Endothelial cell of umbilical vein (primary cell): ENCODE measurements around the gene KCNG3. TPM values are rescaled to one million over a fixed set of nuclear protein-coding genes. Genes with fewer than 3 reads are reported as not detected.

Experiments
- BruUV-seq: library from RNA; stranded (reverse); fragments of 400-500 nt; replicated peaks from 2 replicates; lab custom pipeline; 2021; lab: Mats Ljungman, UMichigan
- CTCF ChIA-PET: fragments of 300-600, 350-600 bp; sonication (Branson Sonifier 250); formaldehyde crosslinking; loops from one replicate; lab custom pipeline; 2021; ENCODE audit warnings: antibody characterized with exemption, inconsistent platforms; lab: Charles Lee
- POLR2A ChIA-PET: fragments of 300-600, 350-600 bp; sonication (Branson Sonifier 250); formaldehyde crosslinking; loops from one replicate; lab custom pipeline; 2021; ENCODE audit warnings: antibody characterized with exemption, inconsistent platforms; lab: Charles Lee
- DNase-seq: peaks from one replicate; pipeline ENCODE4 v3.0.0-alpha.2; 2011; ENCODE audit warnings: low read depth, low spot score
- FAIRE-seq: peaks from 2 replicates; lab custom pipeline; 2011; peaks lifted over from hg19 to GRCh38; lab: Jason Lieb, UNC
- H2AFZ ChIP-seq: 2 replicates; pipeline ENCODE4 v1.6.0; 2012; ENCODE audit warnings: low read depth, low read length, control low read depth, inconsistent platforms
- H3K27ac ChIP-seq: 2 replicates; pipeline ENCODE4 v1.5.1; 2011; ENCODE audit warnings: low read depth, mild to moderate bottlenecking, control low read depth, low read length, moderate library complexity; ENCODE audit not compliant: insufficient read depth
- H3K27me3 ChIP-seq, 2 experiments: 2 replicates each; pipeline versions ENCODE4 v1.6.0 to v1.6.1; 2011; ENCODE audit warnings: low read length in 2 of 2, mixed read lengths in 1 of 2; ENCODE audit not compliant: control insufficient read depth in 2 of 2, insufficient read depth in 2 of 2
- H3K36me3 ChIP-seq, 2 experiments: 2 replicates in 1 of 2; 3 replicates in 1 of 2; pipeline ENCODE4 v1.5.1; 2011; ENCODE audit warnings: low read length in 2 of 2, mild to moderate bottlenecking in 1 of 2, moderate library complexity in 1 of 2; ENCODE audit not compliant: control insufficient read depth in 2 of 2, insufficient read depth in 2 of 2; ENCODE audit errors: extremely low read depth in 1 of 2
- H3K4me1 ChIP-seq: 3 replicates; pipeline ENCODE4 v1.5.1; 2011; ENCODE audit warnings: mild to moderate bottlenecking, low read length; ENCODE audit not compliant: control insufficient read depth, insufficient read depth; ENCODE audit errors: extremely low read depth
- H3K4me2 ChIP-seq: 2 replicates; pipeline ENCODE4 v1.6.1; 2011; ENCODE audit warnings: low read length, control low read depth, mixed read lengths; ENCODE audit not compliant: insufficient read depth
- H3K4me3 ChIP-seq, 3 experiments: fragments of 200-600 bp in 1 of 3; sonication (generic), shearing (Covaris generic) in 1 of 3; replicated peaks in 1 of 3; 2 replicates each; pipeline ENCODE4 v1.5.1; 2011 to 2016; ENCODE audit warnings: control low read depth in 3 of 3, low read length in 3 of 3, mild to moderate bottlenecking in 2 of 3, inconsistent platforms in 1 of 3, low read depth in 1 of 3, moderate library complexity in 1 of 3; ENCODE audit not compliant: insufficient read depth in 1 of 3
- H3K79me2 ChIP-seq: 2 replicates; pipeline ENCODE4 v1.6.0; 2012; ENCODE audit warnings: low read length, inconsistent platforms; ENCODE audit not compliant: control insufficient read depth, insufficient read depth
- H3K9ac ChIP-seq: replicated peaks from 2 replicates; pipeline ENCODE3; 2011; ENCODE audit warnings: low read length, control low read depth; ENCODE audit not compliant: insufficient read depth; ENCODE audit errors: extremely low read depth
- H3K9me1 ChIP-seq: replicated peaks from 3 replicates; pipeline ENCODE4 v1.6.0; 2011; ENCODE audit warnings: mild to moderate bottlenecking, low read length; ENCODE audit not compliant: control insufficient read depth, insufficient read depth; ENCODE audit errors: extremely low read depth
- H3K9me3 ChIP-seq: replicated peaks from 2 replicates; pipeline ENCODE4 v1.5.1; 2012; ENCODE audit warnings: low read length, inconsistent platforms; ENCODE audit not compliant: control insufficient read depth, insufficient read depth
- H4K20me1 ChIP-seq: replicated peaks from 2 replicates; pipeline ENCODE3; 2011; ENCODE audit warnings: mild to moderate bottlenecking, low read length; ENCODE audit not compliant: control insufficient read depth, insufficient read depth; ENCODE audit errors: extremely low read depth
- CTCF ChIP-seq, 2 donors: IDR thresholded peaks; 1 replicate in 1 of 2; 2 replicates in 1 of 2; pipeline ENCODE4 v1.5.1; 2011; ENCODE audit warnings: low read length in 2 of 2, mild to moderate bottlenecking in 2 of 2, moderate library complexity in 2 of 2, control low read depth in 1 of 2, inconsistent platforms in 1 of 2, low read depth in 1 of 2; ENCODE audit not compliant: insufficient read depth in 1 of 2; ENCODE audit errors: extremely low read depth in 1 of 2
- EZH2 ChIP-seq: IDR thresholded peaks from 2 replicates; pipeline ENCODE4 v1.6.1; 2012; ENCODE audit warnings: borderline replicate concordance, low read depth, mild to moderate bottlenecking, moderate library complexity, low read length, inconsistent platforms; ENCODE audit not compliant: severe bottlenecking
- FOS ChIP-seq: IDR thresholded peaks from 2 replicates; pipeline ENCODE4 v1.6.1; 2011; ENCODE audit warnings: mild to moderate bottlenecking, low read length, moderate library complexity, borderline replicate concordance; ENCODE audit not compliant: insufficient read depth
- GATA2 ChIP-seq: IDR thresholded peaks from 2 replicates; pipeline ENCODE4 v1.7.0; 2011; ENCODE audit warnings: low read depth, mild to moderate bottlenecking, moderate library complexity, mixed read lengths, low read length; ENCODE audit not compliant: insufficient read length, insufficient read depth
- JUN ChIP-seq: IDR thresholded peaks from 2 replicates; pipeline ENCODE4 v1.6.1; 2011; ENCODE audit warnings: borderline replicate concordance, low read depth; ENCODE audit not compliant: insufficient read length, insufficient read depth
- MAX ChIP-seq: IDR thresholded peaks from 2 replicates; pipeline ENCODE4 v1.6.1; 2011; ENCODE audit not compliant: insufficient read depth, insufficient read length
- MYC ChIP-seq: IDR thresholded peaks from one replicate; pipeline ENCODE4 v1.6.1; 2011; ENCODE audit warnings: mild to moderate bottlenecking, low read depth, low read length
- POLR2A ChIP-seq: IDR thresholded peaks from 2 replicates; pipeline ENCODE4 v1.6.1; 2012; ENCODE audit warnings: low read depth, mild to moderate bottlenecking, control low read depth, low read length
- POLR2AphosphoS5 ChIP-seq: IDR thresholded peaks from 2 replicates; pipeline ENCODE4 v1.6.1; 2012; ENCODE audit warnings: low read depth, mild to moderate bottlenecking, control low read depth, low read length, moderate library complexity; ENCODE audit not compliant: insufficient read depth
- dilution Hi-C: fragments of 300-500 bp; cut with MboI; formaldehyde crosslinking; loops from one replicate; pipeline ENCODE4 v1.15.0; 2019; ENCODE audit warnings: low sequenced_read_pairs; ENCODE audit not compliant: extremely low pct_ligation_motif_present
- intact Hi-C: fragments of 100-400 bp; cut with micrococcal nuclease; formaldehyde crosslinking; loops from one replicate; pipeline ENCODE4 v1.10.0; 2022
- polyA plus RNA-seq, 4 experiments: library from polyadenylated mRNA; depleted of rRNA in 3 of 4; stranded (reverse) in 3 of 4; unstranded in 1 of 4; fragments of >200 nt; gene quantifications; 2 replicates each; pipeline versions ENCODE4 v1.2.1 to v1.2.3, GENCODE V29; 2011 to 2012; ENCODE audit warnings: missing spikeins in 1 of 4
- total RNA-seq: library from RNA; stranded (reverse); gene quantifications from 2 replicates; pipeline ENCODE4 v1.2.3, GENCODE V29; 2021

Gene KCNG3
- total and polyA plus RNA-seq, 2 donors (not counting 3 experiments of a cell fraction or from before 2014, with no cell fraction given): 0.15 TPM; not detected in 1

GRCh38 chr2:42522035-42522434 lies 28.3 kb upstream of the KCNG3 start:
- dilution Hi-C loops (no loop called here), intact Hi-C loops (no loop called here)
- no peak overlapping the region for H3K27ac ChIP-seq
- no peaks in the 10 kb centered on the region for H3K9me1 ChIP-seq
- H3K9me3 ChIP-seq: no peaks in the 10 kb centered on the region
- H4K20me1 ChIP-seq: no peaks in the 10 kb centered on the region
- POLR2A ChIA-PET: no interaction called here
- TF ChIP-seq POLR2AphosphoS5: no peak
- no peak for TF ChIP-seq MAX
- TF ChIP-seq FOS: no peak
- TF ChIP-seq CTCF (IDR thresholded peaks at IDR 0.05; ENCODE audit: extremely low read depth in 1 of 2, insufficient read depth in 1 of 2, low read depth in 1 of 2, low read length in 2 of 2): no peak
- no peak for TF ChIP-seq GATA2
- TF ChIP-seq MYC: no peak
- no peak for TF ChIP-seq JUN
- TF ChIP-seq EZH2: no peak
- TF ChIP-seq POLR2A: no peak
- H3K4me2 ChIP-seq: no peak overlapping the region
- H3K79me2 ChIP-seq: no peaks in the 10 kb centered on the region
- FAIRE-seq: no peak
- no peaks in the 10 kb centered on the region for H3K4me1 ChIP-seq
- DNase-seq: no peak
- H3K4me3 ChIP-seq: no peak overlapping the region
- no peak overlapping the region for H3K9ac ChIP-seq
- no TSS peak for BruUV-seq
- CTCF ChIA-PET: interaction anchor here (0.6 to 1.2 kb wide), 2 partner anchors 32 to 135 kb away, joined by 3 read pairs; no protein-coding TSS in a partner anchor
- H3K36me3 ChIP-seq: no peaks in the 10 kb centered on the region
- H2AFZ ChIP-seq: no peak overlapping the region
- H3K27me3 ChIP-seq: no peaks in the 10 kb centered on the region
